Choroid plexus epithelial cell (primary cell): Measurements from ENCODE around the gene RAD51B.
A peak's percentile ranks its signal among the peaks of the same experiment; 100 is the strongest.

Source experiments
- DNase-seq: peaks from one replicate; pipeline ENCODE4 v3.0.0-alpha.2; 2010; ENCODE audit warnings: low read depth
- H3K4me3 ChIP-seq: 2 replicates; pipeline ENCODE4 v1.5.1; 2011; ENCODE audit warnings: low read depth, mild to moderate bottlenecking, control low read depth, low read length, moderate library complexity
- CTCF ChIP-seq: conservative IDR thresholded peaks from 2 replicates; pipeline ENCODE4 v1.5.1; 2011; ENCODE audit warnings: low read depth, mild to moderate bottlenecking, control low read depth, inconsistent platforms, low read length, moderate library complexity

RAD51B gene

GRCh38 chr14:68449561-68450181 is 630.1 kb downstream of the RAD51B start:
- peak; percentile 29 for DNase-seq
- no peak overlapping the region for H3K4me3 ChIP-seq
- no peak for TF ChIP-seq CTCF

GRCh38 chr14:68450391-68451120 is 631.0 kb downstream of the RAD51B start:
- H3K4me3 ChIP-seq: no peak overlapping the region
- peak; percentile 47 for DNase-seq
- TF ChIP-seq CTCF: no peak

- DNase-seq: peak; percentile 53
- TF ChIP-seq CTCF: no peak
- no peak overlapping the region for H3K4me3 ChIP-seq
These were observed 632.3 kb downstream of the RAD51B start for GRCh38 chr14:68451696-68452373.

GRCh38 chr14:68458253-68458652 is 638.7 kb downstream of the RAD51B start:
- no peak for TF ChIP-seq CTCF
- no peak for DNase-seq
- no peak overlapping the region for H3K4me3 ChIP-seq

- DNase-seq: peak; percentile 76
- no peak overlapping the region for H3K4me3 ChIP-seq
- TF ChIP-seq CTCF: no peak
These were observed 639.4 kb downstream of the RAD51B start for GRCh38 chr14:68458840-68459469.

- TF ChIP-seq CTCF: no peak
- no peak for DNase-seq
- no peak overlapping the region for H3K4me3 ChIP-seq
These were observed 640.0 kb downstream of the RAD51B start for GRCh38 chr14:68459480-68460136.
